Embryonic facial prominence (tissue), 1 donor: ENCODE measurements around the gene SAMM50.
"Not testable (repeated sequence)": the region's sequence is repeated elsewhere in the genome, so short reads cannot be mapped to it uniquely, and the experiment has no call there.

Source experiments
- DNase-seq: peaks from one replicate; pipeline ENCODE4 v3.0.0-alpha.2; 2016; ENCODE audit errors: extremely low spot score

Gene SAMM50

DNA sequence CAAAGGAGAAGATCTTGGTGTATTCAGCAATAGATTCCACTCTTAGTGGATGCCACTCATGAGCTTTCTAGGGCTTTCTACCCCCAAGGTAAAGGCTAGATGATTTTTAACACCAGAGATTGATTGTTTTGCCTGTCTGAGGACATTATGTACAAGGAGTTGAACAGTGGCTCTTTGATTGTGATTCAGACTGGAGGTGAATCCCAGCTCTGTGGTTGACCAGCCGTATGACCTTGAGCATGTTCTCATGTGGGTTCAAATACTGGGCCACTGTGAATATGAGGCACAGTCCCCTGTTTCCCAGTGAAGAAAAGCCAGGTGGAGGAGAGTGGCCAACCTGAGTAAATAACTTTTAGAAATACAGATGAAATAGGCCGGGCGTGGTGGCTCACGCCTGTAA is 44.9 kb downstream of the SAMM50 start:
- no peak for DNase-seq

DNA sequence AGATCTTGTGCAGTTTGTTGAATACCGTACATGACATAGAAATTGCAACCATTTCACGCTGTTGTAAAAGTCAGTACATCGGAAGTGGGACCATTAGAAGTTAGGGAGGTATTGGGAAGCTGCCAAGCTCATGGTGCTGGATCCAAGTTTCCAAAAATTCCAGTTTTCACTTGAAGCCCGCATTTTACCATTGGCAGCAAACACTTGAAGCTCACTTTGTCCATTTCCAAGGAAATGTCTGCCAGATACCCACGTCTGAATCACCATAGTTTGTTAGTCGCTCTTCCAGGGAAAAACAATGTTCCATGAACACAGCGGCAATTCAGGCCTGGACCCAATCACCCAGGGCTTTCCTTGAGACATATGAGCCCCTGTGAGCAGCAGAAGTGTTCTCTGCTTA is 46.3 kb downstream of the SAMM50 start:
- DNase-seq: no peak

DNA sequence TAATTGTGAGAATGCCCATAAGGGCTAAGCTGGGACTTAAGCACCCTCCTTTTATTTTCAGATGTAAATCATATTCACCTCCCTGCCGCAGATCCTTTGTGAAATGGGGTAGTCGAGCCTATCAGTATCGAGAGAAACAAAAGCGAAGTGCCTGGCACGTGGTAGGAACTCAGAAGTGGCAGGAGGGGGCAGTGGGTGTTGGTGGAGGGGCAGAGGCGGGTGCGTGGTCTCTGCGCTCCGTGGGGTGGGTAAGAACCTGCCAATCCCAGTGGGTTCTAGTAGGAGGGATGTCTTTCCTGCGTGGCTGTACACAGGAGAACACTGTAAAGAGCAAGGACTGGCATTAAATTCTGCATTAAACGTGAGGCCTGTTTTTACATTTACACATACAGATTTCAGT is 47.1 kb downstream of the SAMM50 start:
- no peak for DNase-seq

DNA sequence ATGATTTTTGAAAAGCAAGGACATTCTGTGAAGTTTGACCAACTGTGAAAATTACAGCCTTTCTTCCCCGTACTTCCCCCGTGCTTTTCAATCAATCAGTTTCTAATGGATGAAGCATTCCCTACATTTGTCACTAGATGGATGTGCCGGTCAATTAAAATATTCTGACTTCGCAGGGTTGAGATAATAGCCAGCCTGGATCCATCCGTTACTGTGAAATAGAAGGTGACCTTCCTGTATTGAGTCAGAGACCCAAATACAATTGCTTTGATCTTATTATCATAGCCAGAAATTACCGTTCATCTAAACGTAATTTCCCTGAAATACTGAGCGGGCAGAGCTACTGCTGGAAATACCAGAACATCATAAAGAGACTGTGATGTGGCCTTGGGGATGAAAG is 47.8 kb downstream of the SAMM50 start:
- DNase-seq: no peak

DNA sequence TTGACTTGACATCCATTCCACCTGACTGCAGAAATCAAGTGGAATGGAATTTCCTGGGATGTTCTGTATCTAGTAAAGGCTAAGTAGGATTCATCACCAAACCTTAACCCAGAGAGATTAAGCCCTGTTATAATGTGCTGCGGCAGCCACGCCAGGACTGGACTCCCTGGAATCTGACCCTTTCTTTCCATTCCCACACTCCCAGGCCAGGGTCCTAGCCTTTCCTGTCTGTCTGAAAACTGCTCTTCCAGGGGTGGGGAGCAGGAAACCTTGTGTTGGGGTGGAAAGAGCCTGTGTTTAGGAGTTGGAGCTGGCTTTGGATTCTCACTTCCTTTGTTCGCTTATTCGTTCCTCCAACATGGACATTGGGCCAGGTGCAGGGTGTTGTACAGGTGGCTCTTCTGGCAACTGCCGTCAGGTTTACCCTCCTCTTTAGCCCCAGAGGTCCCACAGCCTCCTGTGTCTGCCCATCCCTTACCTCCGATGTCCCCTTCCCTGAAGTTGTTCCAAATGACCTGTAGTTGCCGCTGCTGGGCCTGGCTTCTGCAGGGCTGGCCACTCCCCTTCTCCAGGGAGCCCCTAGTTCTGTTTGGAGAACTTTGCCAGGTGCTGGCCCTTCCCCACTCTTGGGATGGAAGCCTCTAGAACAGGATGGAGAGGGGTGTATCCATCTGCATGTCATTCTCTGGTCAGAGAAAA is 48.3 kb downstream of the SAMM50 start:
- DNase-seq: no peak

DNA sequence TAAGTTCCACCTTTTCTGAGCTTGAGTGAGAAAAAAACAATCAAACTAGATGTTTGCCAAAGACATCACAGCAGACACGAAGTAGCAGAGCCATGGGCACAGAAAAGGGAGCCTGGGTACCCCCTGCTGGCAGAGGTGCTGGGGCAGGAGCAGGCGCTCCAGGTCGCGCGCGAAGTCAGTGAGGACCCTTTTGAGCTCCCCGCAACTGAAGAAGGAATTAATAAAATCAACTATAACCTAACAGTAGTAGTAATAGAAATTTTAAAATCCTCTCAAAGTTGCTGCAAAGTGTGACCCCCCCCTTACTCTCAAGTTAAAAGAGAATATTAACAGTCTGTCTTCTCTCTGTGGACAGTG is 48.8 kb downstream of the SAMM50 start:
- DNase-seq: no peak

DNA sequence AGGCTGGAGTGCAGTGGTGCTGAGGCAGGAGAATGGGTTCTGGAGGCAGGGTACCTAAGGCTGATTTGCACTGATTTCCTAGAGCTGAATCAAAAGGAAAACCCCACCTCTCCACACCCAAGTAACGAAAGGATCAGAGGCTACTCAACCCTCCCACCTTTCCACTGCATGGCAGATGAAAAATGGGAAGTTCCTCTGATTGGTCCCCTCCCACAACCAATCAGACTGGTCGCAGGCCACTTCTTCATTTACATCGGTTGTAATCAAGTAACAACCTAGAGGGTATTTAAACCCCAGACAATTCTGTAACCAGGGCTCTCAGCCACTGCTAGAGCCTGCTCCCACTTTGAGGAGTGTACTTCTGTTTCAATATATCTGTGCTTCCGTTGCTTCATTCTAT is 50.3 kb downstream of the SAMM50 start:
- no peak for DNase-seq

DNA sequence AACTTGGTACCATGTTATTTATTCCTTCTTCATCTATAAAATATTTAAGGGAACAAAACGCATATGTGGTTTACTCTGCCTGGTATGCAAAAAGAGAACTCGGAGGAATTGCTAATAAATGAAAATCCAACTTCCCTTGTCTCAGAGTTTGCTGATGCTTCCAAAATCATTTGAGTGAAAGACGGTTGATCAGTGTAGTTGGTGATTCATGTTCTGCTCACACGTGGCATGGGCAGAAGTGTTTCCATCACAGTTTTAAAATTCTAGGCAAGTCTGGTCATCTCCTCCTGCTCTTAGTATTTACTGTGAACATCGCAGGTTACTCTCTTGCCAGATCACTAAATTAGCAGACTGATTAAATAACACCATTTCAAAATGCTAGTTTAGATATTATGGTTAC is 56.9 kb downstream of the SAMM50 start:
- no peak for DNase-seq

DNA sequence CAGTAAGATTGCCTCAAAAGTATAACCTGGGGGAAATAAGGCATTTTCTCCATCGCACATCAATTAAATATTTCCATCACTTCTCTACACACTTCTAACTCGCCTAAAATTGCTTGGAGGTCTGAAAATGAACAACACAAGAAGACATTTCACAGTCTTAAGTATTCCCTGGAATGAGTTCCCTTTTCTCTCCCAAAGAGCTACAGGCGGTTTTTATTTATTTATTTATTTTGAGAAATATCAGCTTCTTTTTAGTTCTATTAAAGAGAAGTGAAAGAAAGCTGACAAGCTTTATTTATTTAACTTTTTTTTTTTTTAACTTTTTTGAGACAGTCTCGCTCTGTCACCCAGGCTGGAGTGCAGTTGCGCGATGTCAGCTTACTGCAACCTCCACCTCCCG is 57.3 kb downstream of the SAMM50 start:
- DNase-seq: no peak

DNA sequence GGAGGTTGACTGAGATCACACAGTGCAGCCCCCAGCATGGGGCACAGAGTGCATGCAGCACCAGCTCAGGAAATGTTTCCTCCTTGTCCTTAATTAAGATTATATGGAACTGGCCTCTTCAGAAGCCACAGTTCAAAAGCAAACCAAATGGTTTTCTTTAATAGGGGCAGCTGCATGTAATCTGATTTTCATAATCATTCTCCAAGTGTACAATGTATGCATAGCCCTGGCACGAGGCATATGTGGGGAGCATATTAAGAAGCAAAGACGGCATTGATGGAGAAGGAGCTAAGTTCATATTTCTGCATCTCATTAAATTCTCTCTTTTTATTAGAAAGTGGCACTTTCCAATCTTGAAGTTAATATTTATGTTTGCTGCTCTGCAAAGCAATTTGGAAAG is 59.0 kb downstream of the SAMM50 start:
- DNase-seq: no peak

DNA sequence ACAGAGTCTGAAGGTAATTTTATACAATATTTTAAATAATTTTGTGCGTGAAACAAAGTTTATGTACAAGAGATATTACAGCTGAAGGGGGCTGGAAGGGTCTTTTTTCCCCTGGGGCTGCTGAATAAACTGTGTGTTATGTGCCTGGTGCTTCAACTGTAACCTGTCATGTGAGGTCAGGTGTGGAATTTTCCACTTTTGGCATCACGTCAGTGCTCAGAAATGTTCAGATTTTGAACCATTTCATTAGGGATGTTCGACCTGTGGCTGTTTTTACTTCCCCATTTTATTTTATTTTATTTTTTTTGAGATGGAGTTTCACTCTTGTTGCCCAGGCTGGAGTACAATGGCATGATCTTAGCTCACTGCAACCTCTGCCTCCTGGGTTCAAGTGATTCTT is 61.3 kb downstream of the SAMM50 start:
- DNase-seq: not testable (repeated sequence)

DNA sequence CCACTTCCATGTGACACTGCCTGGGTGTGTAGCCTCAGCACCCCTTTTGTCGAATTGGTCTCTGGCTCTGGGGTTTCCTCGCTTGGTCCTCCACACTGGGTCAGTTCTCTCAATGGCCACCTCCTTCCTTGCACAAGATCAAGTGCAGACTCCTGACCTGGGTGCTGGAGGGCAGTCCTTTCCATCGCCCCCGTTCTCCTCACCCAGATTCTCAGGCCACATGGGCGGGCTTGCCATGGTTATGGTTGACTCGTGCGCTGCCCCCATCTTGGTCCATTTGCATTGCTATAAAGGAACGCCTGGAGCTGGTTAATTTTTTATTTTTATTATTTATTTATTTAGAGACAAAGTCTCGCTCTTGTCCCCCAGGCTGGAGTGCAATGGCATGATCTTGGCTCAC is 63.4 kb downstream of the SAMM50 start:
- no peak for DNase-seq

DNA sequence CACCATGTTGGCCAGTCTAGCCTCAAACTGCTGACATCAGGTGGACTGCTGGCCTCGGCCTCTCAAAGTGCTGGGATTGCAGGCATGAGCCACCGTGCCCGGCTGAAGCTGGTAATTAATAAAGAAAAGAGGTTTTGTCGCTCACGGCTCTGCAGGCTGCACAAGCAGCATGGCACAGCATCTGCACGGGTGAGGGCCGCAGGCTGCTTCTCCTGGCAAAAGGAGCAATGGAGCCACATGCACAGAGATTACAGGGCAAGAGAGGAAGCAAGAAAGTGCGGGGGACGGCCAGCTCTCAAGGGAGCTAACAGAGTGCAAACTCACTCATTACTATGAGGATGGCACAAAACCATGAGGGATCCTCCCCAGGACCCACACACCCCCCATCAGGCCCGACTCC is 64.2 kb downstream of the SAMM50 start:
- DNase-seq: no peak

DNA sequence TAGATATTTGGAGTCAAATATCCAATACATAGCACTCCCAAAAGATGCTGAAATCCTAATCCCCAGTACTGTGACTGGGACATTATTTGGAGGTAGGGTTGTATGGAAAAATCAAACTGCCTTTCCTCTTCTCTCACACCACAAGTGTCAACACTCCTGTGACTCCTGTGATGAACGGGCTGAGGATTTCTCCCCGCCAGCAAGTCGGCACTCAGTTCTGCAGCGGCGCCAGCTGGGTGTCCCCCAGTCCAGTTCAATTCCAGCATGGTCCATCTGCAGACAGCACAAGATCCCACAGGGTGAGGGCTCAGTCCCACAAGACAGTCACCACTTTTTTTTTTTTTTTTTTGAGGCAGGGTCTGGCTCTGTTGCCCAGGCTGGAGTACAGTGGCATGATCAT is 64.6 kb downstream of the SAMM50 start:
- DNase-seq: no peak

DNA sequence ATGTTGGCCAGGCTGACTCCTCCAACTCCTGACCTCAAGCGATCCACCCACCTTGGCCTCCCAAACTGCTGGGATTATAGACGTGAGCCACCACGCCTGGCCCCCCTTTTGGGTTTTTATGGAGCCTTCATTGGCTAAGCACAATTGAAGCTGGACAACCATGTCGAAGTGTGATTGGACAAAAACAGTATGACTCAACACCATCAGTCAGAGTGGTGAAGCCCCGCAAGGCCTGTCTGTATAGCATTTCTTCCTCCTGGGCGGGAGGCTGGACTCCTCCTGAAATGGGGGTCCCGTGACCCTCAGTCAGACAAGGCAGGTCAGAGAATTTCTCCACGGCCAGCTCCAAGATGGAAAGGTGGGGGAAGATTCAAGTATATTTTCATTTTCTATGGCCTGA is 65.7 kb downstream of the SAMM50 start:
- no peak for DNase-seq

DNA sequence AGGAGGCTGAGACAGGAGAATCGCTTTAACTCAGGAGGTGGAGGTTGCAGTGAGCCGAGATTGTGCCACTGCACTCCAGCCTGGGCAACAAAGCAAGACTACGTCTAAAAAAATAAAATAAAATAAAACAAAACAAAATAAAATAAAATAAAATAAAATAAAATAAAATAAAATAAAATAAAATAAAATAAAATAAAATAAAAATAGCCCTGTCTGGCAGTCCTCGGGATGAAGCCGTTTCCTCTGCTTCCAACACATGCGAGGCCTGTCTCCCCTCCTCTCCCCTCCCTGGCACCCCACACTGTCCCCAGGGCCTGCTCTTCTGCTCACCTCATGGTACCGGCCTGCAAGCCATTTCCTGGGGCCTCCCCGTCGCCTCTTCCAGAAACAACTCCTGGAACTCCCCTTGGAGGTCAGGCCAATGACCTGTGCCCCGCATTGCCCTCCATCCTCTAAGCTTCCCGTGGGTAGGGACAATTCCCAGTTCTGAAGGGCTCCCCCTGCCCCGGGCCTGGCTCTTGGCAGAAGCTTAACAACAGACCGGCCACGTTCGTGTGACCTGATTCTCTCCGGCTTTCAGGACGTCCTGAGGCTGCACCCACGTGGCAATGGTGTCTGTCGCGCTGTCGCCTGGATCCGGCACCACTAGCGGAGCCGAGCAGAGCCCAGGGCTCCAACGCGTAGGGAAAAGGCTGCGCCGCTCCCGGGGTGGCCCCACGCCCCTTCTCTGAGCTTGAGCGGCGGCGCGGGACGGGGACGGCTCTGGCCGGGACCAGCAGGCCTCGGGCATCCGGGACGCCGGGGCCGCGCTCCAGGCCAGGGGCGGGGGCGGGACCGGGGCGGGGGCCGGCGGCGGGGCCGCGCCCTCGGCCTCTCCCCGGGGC is 68.4 kb downstream of the SAMM50 start:
- DNase-seq: no peak

DNA sequence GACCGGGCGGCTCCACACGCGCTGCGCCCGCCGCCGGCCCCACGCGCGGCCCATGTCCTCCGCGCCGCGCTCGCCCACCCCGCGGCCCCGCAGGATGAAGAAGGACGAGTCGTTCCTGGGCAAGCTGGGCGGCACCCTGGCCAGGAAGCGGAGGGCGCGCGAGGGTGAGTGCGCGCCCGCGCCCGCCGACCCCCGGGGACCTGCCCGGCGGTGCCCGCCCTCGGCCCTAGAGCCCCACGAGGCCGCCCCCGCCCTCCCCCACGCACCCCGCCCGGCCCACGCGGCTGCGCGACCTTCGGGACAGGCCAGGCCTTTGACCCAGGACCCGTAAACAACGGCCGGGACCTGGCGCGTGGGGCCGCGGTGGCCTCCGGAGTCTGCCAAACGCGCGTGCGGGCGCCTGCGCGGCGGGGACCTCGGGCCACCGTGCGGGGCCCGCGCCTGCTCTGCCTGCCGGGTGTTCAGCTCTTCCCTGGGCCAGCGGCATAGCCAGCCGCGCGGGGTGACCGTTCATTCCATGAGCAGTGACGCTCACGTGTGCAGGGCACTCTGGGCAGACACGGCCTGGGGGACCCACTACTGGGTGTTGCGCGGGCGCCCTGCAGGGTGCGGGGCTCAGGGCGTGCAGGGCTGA is 69.2 kb downstream of the SAMM50 start, which contains the start of gene PARVB:
Gene PARVB (plus strand): TSS at position 15 of the 634 bp plus-strand sequence. CDS start 38 bp downstream, at position 53.
- DNase-seq: no peak

DNA sequence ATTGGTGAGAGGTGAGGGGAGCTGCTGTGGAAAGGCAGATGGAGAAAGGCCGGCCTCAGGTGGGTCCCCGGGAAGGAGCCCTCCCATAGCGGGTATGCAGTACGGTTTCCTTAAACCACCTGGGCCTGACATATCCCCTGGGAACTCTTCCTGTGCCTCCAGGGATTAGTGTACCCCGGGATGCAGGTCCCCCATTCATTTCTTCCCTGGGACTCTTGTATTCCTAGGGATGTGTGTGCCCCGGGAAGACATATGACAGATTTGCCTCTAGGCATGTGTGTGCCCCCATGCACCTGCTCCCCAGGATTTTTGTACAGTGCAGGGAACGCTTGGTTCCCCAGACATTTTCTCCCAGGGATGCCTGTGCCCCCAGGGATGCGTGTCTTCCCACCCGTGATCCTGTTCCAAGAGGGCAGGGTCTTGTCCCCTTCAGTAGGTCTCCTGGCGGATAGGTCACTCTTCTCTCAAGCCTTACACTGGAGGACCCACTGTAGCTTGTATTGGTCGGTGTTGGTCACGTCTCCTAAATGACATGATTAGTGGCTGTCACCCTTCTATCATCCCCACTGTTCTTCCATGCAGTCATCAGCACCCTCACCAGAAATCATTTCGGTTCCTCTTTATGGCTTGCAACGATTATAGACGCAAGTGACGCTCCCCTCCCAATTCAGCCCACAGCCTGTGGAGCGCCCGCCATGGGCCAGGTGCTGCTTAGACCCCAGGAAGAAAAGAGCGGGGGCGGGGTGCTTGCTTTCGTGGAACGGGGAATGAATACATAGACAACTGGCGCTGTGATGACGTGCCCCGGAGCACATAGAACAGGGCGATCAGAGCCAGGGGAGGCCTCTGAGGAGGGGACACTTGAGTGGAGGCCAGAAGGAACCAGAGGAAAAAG is 70.2 kb downstream of the SAMM50 start:
- DNase-seq: no peak

DNA sequence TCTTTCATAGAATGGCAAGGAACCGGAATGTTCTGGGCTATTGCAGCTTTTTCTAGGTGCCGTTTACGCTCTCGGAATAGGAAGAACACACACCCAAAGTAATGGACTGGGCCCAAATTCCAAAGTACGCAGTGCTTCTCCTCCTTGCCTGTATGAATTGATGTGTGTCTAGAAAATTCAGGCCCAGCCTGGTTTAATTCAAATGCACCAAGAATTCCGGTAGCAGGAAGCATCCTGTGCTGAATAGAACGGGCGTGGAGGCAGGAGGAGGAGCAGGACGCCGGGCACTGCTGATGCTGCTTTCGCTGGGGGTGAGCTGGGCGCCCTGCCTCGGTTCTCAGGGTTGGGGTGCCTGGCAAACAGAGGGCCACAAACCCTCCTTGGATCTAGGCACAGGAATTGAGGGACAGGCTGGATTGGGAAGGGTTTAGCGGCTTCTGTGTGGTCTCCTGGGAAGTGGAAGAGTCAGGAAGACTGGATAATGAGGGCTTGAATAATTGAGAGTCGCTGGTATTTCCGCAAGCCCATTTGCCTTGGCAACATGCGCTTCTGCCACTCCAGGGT is 70.9 kb downstream of the SAMM50 start:
- DNase-seq: no peak

DNA sequence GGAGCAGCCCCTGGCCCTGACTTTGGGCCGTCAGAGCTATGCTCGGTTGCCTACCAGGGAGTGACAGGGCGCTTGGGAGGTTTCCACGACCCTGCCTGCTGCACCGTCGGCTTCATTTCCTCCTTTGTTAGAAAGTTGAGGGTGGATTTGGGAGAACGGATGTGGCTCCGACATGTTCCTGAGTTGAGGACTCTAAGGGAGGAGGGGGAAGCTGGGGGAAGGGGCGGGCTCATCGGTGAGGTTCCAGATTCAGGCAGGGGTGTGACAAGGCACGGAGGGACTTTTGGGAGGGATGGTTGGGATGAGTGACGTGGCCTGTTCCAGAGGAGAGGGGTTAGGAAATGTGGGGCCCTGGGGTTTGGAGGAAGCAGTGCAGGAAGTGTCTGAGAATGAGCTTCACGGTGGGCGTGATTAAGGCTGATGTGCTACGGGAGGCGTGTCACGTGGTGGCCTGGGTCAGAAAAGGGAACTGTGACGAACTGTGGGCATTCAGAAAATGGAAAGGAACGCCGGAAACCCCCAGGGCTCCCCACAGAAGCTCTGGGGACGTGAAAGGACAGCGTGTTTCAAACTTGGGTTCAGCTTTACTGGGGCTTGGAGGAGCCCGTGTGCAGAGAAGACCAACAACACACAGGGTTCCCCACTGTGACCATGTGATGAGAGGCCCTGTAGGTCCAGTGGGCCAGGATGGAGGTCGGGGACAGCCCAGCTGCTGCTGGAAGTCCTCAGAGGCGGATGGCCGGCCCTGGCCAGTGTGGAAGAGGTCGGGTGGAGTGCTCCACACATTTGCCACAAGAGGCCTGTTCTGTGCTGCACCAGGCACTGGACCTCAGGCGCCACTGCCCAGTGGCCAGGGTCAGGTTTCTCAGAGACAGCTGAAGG is 71.6 kb downstream of the SAMM50 start:
- no peak for DNase-seq
